Measurements from ENCODE around the gene BMPR2. TPM values are rescaled to one million over a fixed set of nuclear protein-coding genes. Genes with fewer than 3 reads are reported as not detected.

Gene BMPR2
- total RNA-seq: 100 to 1,000 TPM in 1 of 4 donors, 10 to 100 TPM in 3; 53.4 to 102 (median 79.5) TPM

DNA sequence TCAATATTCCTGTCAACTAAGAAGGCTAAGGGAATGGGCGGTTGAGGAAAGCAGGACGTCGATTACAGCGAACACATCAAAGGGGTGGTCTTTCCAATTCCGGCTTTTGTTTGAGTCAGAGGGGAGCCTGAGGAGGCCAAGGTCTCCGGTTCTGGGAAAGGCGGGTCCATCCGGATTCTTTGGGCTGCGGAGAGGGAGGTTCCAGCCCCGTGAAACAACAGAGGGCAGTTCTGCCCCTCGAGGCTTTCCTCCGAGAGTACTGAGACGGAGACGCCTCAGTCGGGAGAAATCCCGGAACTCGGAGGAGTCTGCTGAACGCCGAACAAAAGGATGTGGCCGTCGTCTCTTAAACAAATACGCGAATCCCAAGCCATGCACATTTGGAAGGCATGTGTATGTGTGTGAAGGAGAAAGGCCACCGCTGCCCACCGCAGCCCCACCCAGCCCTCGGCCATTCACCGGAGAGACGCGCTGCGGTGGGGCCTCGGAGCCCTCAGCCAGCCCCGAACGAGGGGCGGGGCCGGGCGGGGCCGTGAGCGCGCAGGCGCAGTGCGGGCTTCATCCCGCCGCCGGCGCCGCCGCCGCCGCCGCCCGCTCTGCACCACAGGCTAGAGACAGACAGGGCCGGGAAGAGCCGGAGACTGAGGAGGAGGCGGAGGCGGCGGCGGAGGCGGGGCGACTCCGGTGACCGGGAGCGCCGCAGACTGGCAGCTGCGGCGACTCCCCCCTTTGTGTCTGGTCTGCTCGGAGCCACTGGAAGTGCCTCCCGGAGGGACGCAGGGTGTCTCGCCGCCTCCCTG, at the start of gene BMPR2:
BMPR2 (plus strand) TSS at position 719 of the 800 bp plus-strand sequence. CDS start 1,148 bp downstream, outside the sequence.
- peak; percentile 43 for DNase-seq (ENCODE audit: low spot score)
- TF ChIP-seq, protein P1, sequence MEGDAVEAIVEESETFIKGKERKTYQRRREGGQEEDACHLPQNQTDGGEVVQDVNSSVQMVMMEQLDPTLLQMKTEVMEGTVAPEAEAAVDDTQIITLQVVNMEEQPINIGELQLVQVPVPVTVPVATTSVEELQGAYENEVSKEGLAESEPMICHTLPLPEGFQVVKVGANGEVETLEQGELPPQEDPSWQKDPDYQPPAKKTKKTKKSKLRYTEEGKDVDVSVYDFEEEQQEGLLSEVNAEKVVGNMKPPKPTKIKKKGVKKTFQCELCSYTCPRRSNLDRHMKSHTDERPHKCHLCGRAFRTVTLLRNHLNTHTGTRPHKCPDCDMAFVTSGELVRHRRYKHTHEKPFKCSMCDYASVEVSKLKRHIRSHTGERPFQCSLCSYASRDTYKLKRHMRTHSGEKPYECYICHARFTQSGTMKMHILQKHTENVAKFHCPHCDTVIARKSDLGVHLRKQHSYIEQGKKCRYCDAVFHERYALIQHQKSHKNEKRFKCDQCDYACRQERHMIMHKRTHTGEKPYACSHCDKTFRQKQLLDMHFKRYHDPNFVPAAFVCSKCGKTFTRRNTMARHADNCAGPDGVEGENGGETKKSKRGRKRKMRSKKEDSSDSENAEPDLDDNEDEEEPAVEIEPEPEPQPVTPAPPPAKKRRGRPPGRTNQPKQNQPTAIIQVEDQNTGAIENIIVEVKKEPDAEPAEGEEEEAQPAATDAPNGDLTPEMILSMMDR (IDR thresholded peaks at IDR 0.05): no peak
- peak; percentile 91 for ATAC-seq (ENCODE audit: low FRiP score)

DNA sequence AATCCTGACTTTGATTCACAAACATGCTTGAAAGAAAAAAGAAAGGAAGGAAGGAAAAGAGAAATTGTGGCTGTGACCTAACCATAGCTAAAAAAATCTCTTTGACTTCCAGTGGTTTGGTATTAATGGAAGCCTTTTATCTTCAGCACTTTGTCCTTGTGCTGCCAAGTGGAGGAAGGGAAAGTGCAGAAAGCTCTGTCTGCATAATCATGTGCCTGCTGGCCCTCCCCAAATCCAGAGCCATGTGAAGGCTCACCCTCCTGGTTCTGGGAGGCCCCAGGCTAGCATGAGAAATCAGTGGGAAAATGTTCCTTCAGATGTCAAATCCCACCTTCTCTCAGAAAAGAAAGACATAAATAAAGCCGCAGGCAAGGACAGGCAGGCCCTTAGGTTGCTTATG, 48.3 kb upstream of the BMPR2 start:
- TF ChIP-seq, protein P1 (IDR thresholded peaks at IDR 0.05): no peak
- no peak for DNase-seq (ENCODE audit: low spot score)
- no peak for ATAC-seq (ENCODE audit: low FRiP score)

DNA sequence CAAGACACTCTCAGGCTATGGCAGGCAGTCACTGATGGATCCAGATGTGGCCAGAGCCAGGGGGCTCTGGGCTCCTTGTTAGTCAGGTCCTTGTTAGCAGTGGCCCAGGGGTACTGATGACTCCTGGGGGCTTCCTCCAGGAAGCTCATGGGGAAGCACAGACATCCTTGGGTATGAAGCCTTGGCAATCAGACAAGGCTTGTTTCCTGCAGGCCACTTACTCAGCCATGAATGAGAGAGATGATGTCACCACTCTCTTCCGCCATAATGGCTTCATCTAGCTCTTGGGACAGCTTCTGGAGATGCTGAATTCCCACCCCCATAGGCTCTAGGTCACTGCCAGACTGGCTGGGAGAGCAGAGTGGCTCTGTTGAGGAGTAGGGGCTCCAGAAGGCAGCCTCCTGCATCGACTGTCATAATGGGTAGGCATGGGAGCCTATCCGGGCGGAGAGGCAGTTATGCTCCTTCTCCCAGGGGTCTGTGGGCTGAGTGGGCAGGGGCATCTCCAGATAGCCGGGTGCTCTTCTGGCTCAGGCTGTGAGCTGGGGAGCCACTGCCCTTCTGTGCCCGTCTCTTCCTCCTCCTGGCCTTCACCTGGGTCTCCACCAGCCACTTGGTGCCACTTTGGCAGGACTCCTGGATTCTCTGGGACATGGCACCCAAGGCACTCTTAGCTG, 40.2 kb upstream of the BMPR2 start:
- DNase-seq (ENCODE audit: low spot score) (no peak), ATAC-seq (ENCODE audit: low FRiP score) (no peak)
- TF ChIP-seq, protein P1 (IDR thresholded peaks at IDR 0.05): no peak

DNA sequence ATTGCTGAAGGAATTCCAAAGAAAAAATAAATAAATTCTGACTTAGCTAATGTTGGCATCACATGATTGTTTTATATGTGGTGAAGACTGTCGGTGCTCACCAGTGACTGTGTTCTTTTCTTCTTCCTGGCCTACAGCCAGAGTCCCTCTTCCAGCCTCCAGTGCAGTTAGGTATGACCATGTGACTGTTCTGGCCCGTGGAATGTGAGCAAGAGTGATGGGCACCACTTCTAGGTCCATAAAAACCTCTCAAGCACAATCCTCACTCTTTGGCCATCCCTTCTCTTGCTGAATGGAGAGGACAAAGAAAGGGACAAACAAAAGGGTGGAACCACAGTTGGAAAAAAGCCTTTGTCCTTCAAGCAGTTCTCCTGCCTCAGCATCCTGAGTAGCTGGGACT, 39.0 kb upstream of the BMPR2 start:
- DNase-seq (ENCODE audit: low spot score) (no peak), ATAC-seq (ENCODE audit: low FRiP score) (no peak)
- TF ChIP-seq, protein P1 (IDR thresholded peaks at IDR 0.05): no peak

DNA sequence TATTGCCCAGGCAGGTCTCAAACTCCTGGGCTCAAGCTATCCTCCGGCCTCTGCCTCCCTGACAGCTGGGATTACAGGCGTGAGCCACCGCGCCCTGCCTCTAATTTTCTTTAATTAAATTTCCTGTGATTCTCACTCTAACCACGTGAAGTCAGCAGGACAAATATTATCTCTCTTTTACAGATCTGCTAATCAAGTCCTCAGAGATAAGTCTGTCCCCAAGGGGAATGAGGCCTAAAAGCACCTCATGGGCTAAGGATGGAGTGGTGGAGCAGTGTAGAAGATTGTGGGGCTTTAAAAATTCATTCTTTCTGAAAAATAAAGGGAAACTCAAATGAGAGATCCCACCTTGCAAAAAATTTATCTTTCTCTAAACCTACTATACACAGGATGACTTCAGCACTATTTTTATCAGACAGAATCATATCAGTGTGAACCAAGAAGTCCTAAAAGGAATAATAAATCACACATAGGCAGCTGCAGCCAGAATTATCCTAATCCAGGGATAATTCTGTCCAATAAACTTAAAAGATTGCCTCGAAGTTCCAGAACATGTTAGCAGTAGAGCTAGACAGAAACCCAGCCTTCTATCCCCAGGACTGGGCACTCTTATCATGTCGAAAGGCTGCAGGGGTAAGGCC, 38.3 kb upstream of the BMPR2 start:
- no peak for ATAC-seq (ENCODE audit: low FRiP score)
- TF ChIP-seq, protein P1 (IDR thresholded peaks at IDR 0.05): no peak
- DNase-seq (ENCODE audit: low spot score): no peak

DNA sequence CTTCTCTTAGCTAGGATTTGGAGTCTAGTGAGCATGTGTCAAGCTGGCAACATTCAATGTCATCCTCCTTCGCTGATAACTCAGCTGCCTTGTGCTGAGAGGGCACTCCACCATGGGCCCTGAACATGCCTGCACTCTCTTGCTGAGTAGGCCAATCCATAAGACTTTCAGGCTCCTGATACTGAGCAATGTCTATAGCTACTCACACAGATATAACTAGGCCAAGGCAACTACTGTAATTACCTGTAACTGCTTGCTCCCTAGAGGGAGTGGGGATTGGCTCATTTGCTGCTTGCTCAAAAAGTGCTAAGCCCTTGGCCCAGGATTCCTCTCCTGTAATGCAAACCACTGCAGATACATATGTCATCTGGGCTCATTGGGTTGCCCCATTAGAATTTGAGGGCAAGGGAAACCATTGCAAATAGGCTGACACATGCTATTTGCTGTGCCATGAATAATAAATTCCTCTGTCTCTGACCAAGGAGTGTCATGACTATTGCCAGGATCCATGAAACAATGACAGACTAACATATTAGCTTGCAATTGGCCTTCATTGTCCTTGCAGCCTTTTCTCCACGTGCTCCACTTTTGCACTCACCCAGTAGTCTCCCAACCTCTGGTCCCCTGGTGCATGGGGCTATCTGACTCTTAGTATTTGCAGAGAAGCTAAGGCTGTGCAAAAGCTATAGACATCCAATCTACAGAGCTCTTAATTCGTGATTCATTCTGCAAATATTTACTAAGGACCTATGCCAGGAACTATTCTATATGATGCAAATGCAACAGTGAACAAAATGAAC, 36.9 kb upstream of the BMPR2 start:
- DNase-seq (ENCODE audit: low spot score) (no peak), ATAC-seq (ENCODE audit: low FRiP score) (no peak)
- TF ChIP-seq, protein P1 (IDR thresholded peaks at IDR 0.05): no peak

All from omental fat pad (tissue), 4 donors.